Spleen (tissue), 11 donors: ENCODE results near the gene NKD1. TPM values are rescaled to one million over a fixed set of nuclear protein-coding genes. Genes with fewer than 3 reads are reported as not detected.

Experiments used
- DNase-seq: peaks from one replicate; pipeline ENCODE4 v3.0.0-alpha.2; 2020
- H3K27ac ChIP-seq, 8 donors: fragments of 200-600 bp; sonication (generic) in 7 of 8; 1 replicate in 4 of 8; 2 replicates in 4 of 8; pipeline versions ENCODE4 v1.5.0 to v1.8.0; 2016 to 2021; ENCODE audit warnings: inconsistent platforms in 4 of 8, mild to moderate bottlenecking in 4 of 8, moderate library complexity in 1 of 8
- H3K27me3 ChIP-seq, 7 donors: fragments of 200-600 bp; sonication (generic) in 6 of 7; replicated peaks in 1 of 7; 1 replicate in 4 of 7; 2 replicates in 3 of 7; pipeline versions ENCODE4 v1.5.0 to v1.8.0; 2016 to 2021; ENCODE audit warnings: inconsistent platforms in 3 of 7, mild to moderate bottlenecking in 1 of 7
- H3K36me3 ChIP-seq, 6 donors: fragments of 200-600 bp; sonication (generic) in 5 of 6; 1 replicate in 4 of 6; 2 replicates in 2 of 6; pipeline versions ENCODE4 v1.5.0 to v1.8.0; 2016 to 2021; ENCODE audit warnings: inconsistent platforms in 2 of 6
- H3K4me1 ChIP-seq, 6 donors: fragments of 200-600 bp; sonication (generic) in 5 of 6; 1 replicate in 3 of 6; 2 replicates in 3 of 6; pipeline versions ENCODE4 v1.5.0 to v1.8.0; 2016 to 2021; ENCODE audit warnings: inconsistent platforms in 3 of 6
- H3K4me3 ChIP-seq, 8 donors: fragments of 200-600 bp; sonication (generic) in 7 of 8; 1 replicate in 4 of 8; 2 replicates in 4 of 8; pipeline versions ENCODE4 v1.5.0 to v1.8.0; 2016 to 2021; ENCODE audit warnings: inconsistent platforms in 4 of 8, mild to moderate bottlenecking in 4 of 8, moderate library complexity in 2 of 8
- H3K9me3 ChIP-seq, 8 donors: fragments of 200-600 bp; sonication (generic) in 7 of 8; 1 replicate in 4 of 8; 2 replicates in 4 of 8; pipeline versions ENCODE4 v1.5.0 to v1.8.0; 2016 to 2021; ENCODE audit warnings: inconsistent platforms in 4 of 8
- CTCF ChIP-seq, 11 experiments: fragments of 200-600 bp in 7 of 11; fragments of 450-650 bp in 4 of 11; sonication (generic) in 4 of 11; IDR thresholded peaks in 8 of 11; conservative IDR thresholded peaks in 3 of 11; 1 replicate in 7 of 11; 2 replicates in 4 of 11; pipeline versions ENCODE4 v1.4.0 to v1.8.0; 2016 to 2021; ENCODE audit warnings: antibody characterized with exemption in 11 of 11, inconsistent platforms in 4 of 11, mild to moderate bottlenecking in 1 of 11
- POLR2A ChIP-seq, 3 donors: fragments of 450-650 bp; IDR thresholded peaks; one replicate each; pipeline ENCODE4 v1.5.1; 2017; ENCODE audit warnings: antibody characterized with exemption in 3 of 3, mild to moderate bottlenecking in 1 of 3
- POLR2AphosphoS5 ChIP-seq, 3 donors: sonication (generic); formaldehyde crosslinking; IDR thresholded peaks; one replicate each; pipeline ENCODE4 v1.5.1; 2017; ENCODE audit warnings: antibody characterized with exemption in 3 of 3
- WGBS, 5 donors: extraction: QIAGEN DNeasy Blood & Tissue Kit in 3 of 5; methylation state at CpG; one replicate each; pipeline versions ENCODE4 v1.1.5 to v1.1.7; 2013 to 2018; 5-methylcytosine and 5-hydroxymethylcytosine counted together
- intact Hi-C: fragments of 100-400 bp; cut with DNase I; formaldehyde crosslinking; loops from one replicate; pipeline ENCODE4 v1.15.0; 2023; ENCODE audit warnings: low total_unique reads
- polyA plus RNA-seq, 3 donors: library from polyadenylated mRNA; stranded (reverse); fragments of 200-250 nt; gene quantifications; one replicate each; pipeline ENCODE4 v1.2.1, GENCODE V29; 2013
- total RNA-seq, 7 donors: library from RNA; depleted of rRNA in 3 of 7; stranded (reverse); fragments of >200 nt in 3 of 7; fragmentation: NEBNext Ultra II Directional in 4 of 7; extraction: Animal tissue kit (Norgen Biotek cat#: 25700) in 4 of 7; gene quantifications; one replicate each; pipeline versions ENCODE4 v1.1.0 to v1.2.1, GENCODE V29; 2016 to 2021
- donor health status: healthy with polysubstance abuse.
- donor health status: DM: no; HTN: no; CAD: no; lungs with moderate emphysema.
- donor health status: DM: no; HTN: no; CAD: no.
- donor health status: Bipolar disorder and iron deficiency.
- donor health status: healthy.
- donor health status: DM: no; HTN: no; CAD: no.
- donor health status: DM: yes; HTN: yes; CAD: no.

NKD1 gene
- total and polyA plus RNA-seq, 10 donors, result 0.11 to 15.2 (median 3.6) TPM

GRCh38 chr16:50538411-50539052, 9.7 kb upstream of the NKD1 start:
- H3K27ac ChIP-seq, result no peak overlapping the region
- H3K36me3 ChIP-seq, result no peaks in the 10 kb centered on the region
- H3K4me3 ChIP-seq, result no peak overlapping the region
- WGBS, 5 donors, result 82 to 94% (median 87%) methylated on average over 11 of the region's 11 CpGs
- DNase-seq, result peak; percentile 50
- no peaks in the 10 kb centered on the region for H3K27me3 ChIP-seq
- TF ChIP-seq POLR2A (IDR thresholded peaks at IDR 0.05) (no peak), CTCF (IDR thresholded peaks at IDR 0.05 in 8 of 11, conservative IDR thresholded peaks at IDR 0.05 in 3 of 11) (no peak), POLR2AphosphoS5 (IDR thresholded peaks at IDR 0.05) (no peak)
- intact Hi-C loops, result no loop called here
- no peaks in the 10 kb centered on the region for H3K4me1 ChIP-seq
- peaks cover 0 to 13% (median 0%) of the 10 kb centered on the region in 8 donors for H3K9me3 ChIP-seq

- Histone ChIP-seq H3K27me3 (no peaks in the 10 kb centered on the region), H3K27ac (no peak overlapping the region), H3K36me3 (no peaks in the 10 kb centered on the region), H3K4me3 (no peak overlapping the region), H3K4me1 (no peaks in the 10 kb centered on the region), H3K9me3 (peaks cover 0 to 13% (median 0%) of the 10 kb centered on the region in 8 donors)
- WGBS, 5 donors, result 68 to 81% (median 76%) methylated on average over 12 to 17 of the region's 17 CpGs
- peak; percentile 50 for DNase-seq
- intact Hi-C loops, result no loop called here
- no peak for TF ChIP-seq POLR2AphosphoS5 (IDR thresholded peaks at IDR 0.05)
- TF ChIP-seq CTCF (IDR thresholded peaks at IDR 0.05 in 8 of 11, conservative IDR thresholded peaks at IDR 0.05 in 3 of 11), result no peak
- TF ChIP-seq POLR2A (IDR thresholded peaks at IDR 0.05), result no peak
Measured at GRCh38 chr16:50539053-50539695, 9.0 kb upstream of the NKD1 start.

- Histone ChIP-seq H3K27ac (no peak overlapping the region), H3K36me3 (no peaks in the 10 kb centered on the region), H3K4me1 (no peaks in the 10 kb centered on the region), H3K9me3 (peaks cover 0 to 11% (median 0%) of the 10 kb centered on the region in 8 donors), H3K27me3 (peaks cover 0 to 2% (median 0%) of the 10 kb centered on the region in 7 donors), H3K4me3 (no peak overlapping the region)
- 84 to 88% (median 88%) methylated on average over 23 of the region's 23 CpGs for WGBS, 5 donors
- peak; percentile 56 for DNase-seq
- intact Hi-C loops, result no loop called here
- TF ChIP-seq POLR2A (IDR thresholded peaks at IDR 0.05) (no peak), POLR2AphosphoS5 (IDR thresholded peaks at IDR 0.05) (no peak), CTCF (IDR thresholded peaks at IDR 0.05 in 8 of 11, conservative IDR thresholded peaks at IDR 0.05 in 3 of 11) (no peak)
Measured at GRCh38 chr16:50539822-50540710, 8.1 kb upstream of the NKD1 start.

- no peak for DNase-seq
- intact Hi-C loops, result no loop called here
- 91 to 96% (median 94%) methylated on average over 3 of the region's 3 CpGs for WGBS, 5 donors
- H3K27ac ChIP-seq, result no peak overlapping the region
- H3K4me1 ChIP-seq, result no peaks in the 10 kb centered on the region
- TF ChIP-seq CTCF (IDR thresholded peaks at IDR 0.05 in 8 of 11, conservative IDR thresholded peaks at IDR 0.05 in 3 of 11) (no peak), POLR2AphosphoS5 (IDR thresholded peaks at IDR 0.05) (no peak), POLR2A (IDR thresholded peaks at IDR 0.05) (no peak)
- H3K4me3 ChIP-seq, result no peak overlapping the region
- peaks cover 0 to 8% (median 0%) of the 10 kb centered on the region in 7 donors for H3K27me3 ChIP-seq
- H3K9me3 ChIP-seq, result peaks cover 0 to 7% (median 0%) of the 10 kb centered on the region in 8 donors
- no peaks in the 10 kb centered on the region for H3K36me3 ChIP-seq
Measured at GRCh38 chr16:50540711-50541007, 7.5 kb upstream of the NKD1 start.
